Psoas muscle (tissue), 8 donors: ENCODE data around the gene ERGIC2. TPM values are rescaled to one million over a fixed set of nuclear protein-coding genes. Genes with fewer than 3 reads are reported as not detected.

Experiments used
- ATAC-seq, 4 donors: fragments of 200-7000 bp; cut with Tn5 transposase; one replicate each; pipeline ENCODE4 v1.9.1; 2020; ENCODE audit warnings: moderate library complexity in 3 of 4, mild to moderate bottlenecking in 2 of 4
- DNase-seq, 2 donors: peaks; one replicate each; pipeline ENCODE4 v3.0.0-alpha.2; 2020
- H3K27ac ChIP-seq: fragments of 200-600 bp; one replicate; pipeline ENCODE4 v1.8.0; 2022
- H3K27me3 ChIP-seq, 3 donors: fragments of 200-600 bp in 1 of 3; one replicate each; pipeline versions ENCODE4 v1.6.1 to v1.8.0; 2013 to 2022; ENCODE audit warnings: low read length in 2 of 3, mild to moderate bottlenecking in 2 of 3, moderate library complexity in 1 of 3; ENCODE audit not compliant: insufficient read depth in 3 of 3
- H3K36me3 ChIP-seq, 2 donors: fragments of 200-600 bp in 1 of 2; one replicate each; pipeline versions ENCODE4 v1.6.1 to v1.8.0; 2013 to 2022; ENCODE audit warnings: low read depth in 1 of 2, mild to moderate bottlenecking in 1 of 2, moderate library complexity in 1 of 2; ENCODE audit not compliant: insufficient read depth in 1 of 2
- H3K4me1 ChIP-seq: fragments of 200-600 bp; one replicate; pipeline ENCODE4 v1.8.0; 2022
- H3K4me3 ChIP-seq: fragments of 200-600 bp; one replicate; pipeline ENCODE4 v1.8.0; 2022; ENCODE audit warnings: mild to moderate bottlenecking
- H3K9me3 ChIP-seq: fragments of 200-600 bp; one replicate; pipeline ENCODE4 v1.8.0; 2022
- CTCF ChIP-seq: fragments of 200-600 bp; IDR thresholded peaks from one replicate; pipeline ENCODE4 v1.8.0; 2022; ENCODE audit warnings: antibody characterized with exemption
- whole genome bisulfite sequencing, 3 donors: extraction: QIAGEN DNeasy Blood & Tissue Kit; methylation state at CpG; one replicate each; pipeline versions ENCODE4 v1.1.6 to v1.1.7; 2013; 5-methylcytosine and 5-hydroxymethylcytosine counted together
- intact Hi-C, 2 donors: fragments of 100-400 bp; cut with DNase I; formaldehyde crosslinking; loops; one replicate each; pipeline versions ENCODE4 v1.11.0 to v1.14.2; 2022
- long read RNA-seq, 2 donors: library from polyadenylated mRNA; unstranded; transcript quantifications; one replicate each; pipeline ENCODE4 v2.0.0, GENCODE V29; 2021
- polyA plus RNA-seq, 3 donors: library from polyadenylated mRNA; stranded (reverse); fragments of 200-250 nt; gene quantifications; one replicate each; pipeline ENCODE4 v1.2.3, GENCODE V29; 2013
- total RNA-seq, 4 donors: library from RNA; stranded (reverse); fragmentation: NEBNext Ultra II Directional in 2 of 4; extraction: Animal tissue kit (Norgen Biotek cat#: 25700) in 2 of 4; gene quantifications; one replicate each; pipeline versions ENCODE4 v1.2.1 to v1.2.4, GENCODE V29; 2021 to 2023
- donor health status: healthy with polysubstance abuse.
- donor health status: DM: no; HTN: no; CAD: no; lungs with moderate emphysema.
- donor health status: Bipolar disorder and iron deficiency.
- donor health status: healthy.
- donor health status: DM: yes; HTN: yes; CAD: no.
- donor health status: DM: no; HTN: no; CAD: no.
- donor health status: DM: no; HTN: no; CAD: no.
- donor health status: DM: yes; HTN: yes; CAD: no.

Gene ERGIC2
- total RNA-seq (10 to 100 TPM; 40.8 to 73.7 (median 63.9) TPM), polyA plus RNA-seq (10 to 100 TPM; 46.6 to 96.1 (median 92.0) TPM)
- long read RNA-seq, donor 1, full-length matches to known transcripts: 36 of 37 reads
- long read RNA-seq, donor 1, partial matches to known transcripts: 0 of 37 reads
- long read RNA-seq, donor 1, other reads (novel, unspliced or antisense): 1 of 37 reads
- long read RNA-seq, donor 2, full-length matches to known transcripts: 68 of 81 reads
- long read RNA-seq, donor 2, partial matches to known transcripts: 4 of 81 reads
- long read RNA-seq, donor 2, other reads (novel, unspliced or antisense): 9 of 81 reads

- Histone ChIP-seq H3K36me3 (no peaks in the 10 kb centered on the region), H3K4me1 (peaks cover 10% of the 10 kb centered on the region), H3K27ac (peak within 1 kb of the TSS; percentile 87), H3K27me3 (no peaks in the 10 kb centered on the region), H3K4me3 (peak within 1 kb of the TSS; percentile 100), H3K9me3 (no peaks in the 10 kb centered on the region)
- ATAC-seq (peak; percentile 97 to 99 (median 98)), DNase-seq (peak; percentile 89 to 93)
- no peak for TF ChIP-seq CTCF
- intact Hi-C loops: no loop called here
- 0% methylated on average over 55 of the region's 55 CpGs for WGBS, 3 donors
These were observed at the start of gene ERGIC2 for GRCh38 chr12:29380536-29381523. Gene ERGIC2, minus strand, starts transcription at chr12:29381172. Its CDS starts 9,539 bp downstream, at chr12:29371633.

GRCh38 chr12:29430716-29431044 lies 49.7 kb upstream of the ERGIC2 start:
- no peak for ATAC-seq
- H3K4me1 ChIP-seq: no peaks in the 10 kb centered on the region
- no peaks in the 10 kb centered on the region for H3K27me3 ChIP-seq
- no peak for DNase-seq
- H3K9me3 ChIP-seq: no peaks in the 10 kb centered on the region
- intact Hi-C loops: no loop called here
- TF ChIP-seq CTCF: no peak
- H3K36me3 ChIP-seq: no peaks in the 10 kb centered on the region
- 77 to 88% (median 81%) methylated on average over 2 of the region's 2 CpGs for WGBS, 3 donors
- no peak overlapping the region for H3K27ac ChIP-seq
- H3K4me3 ChIP-seq: no peak overlapping the region

- TF ChIP-seq CTCF: no peak
- Histone ChIP-seq H3K9me3 (no peaks in the 10 kb centered on the region), H3K27me3 (no peaks in the 10 kb centered on the region), H3K27ac (no peak overlapping the region), H3K4me3 (no peak overlapping the region), H3K36me3 (no peaks in the 10 kb centered on the region), H3K4me1 (no peaks in the 10 kb centered on the region)
- ATAC-seq: no peak
- WGBS, 3 donors: 34 to 52% (median 40%) methylated on average over 3 of the region's 3 CpGs
- no peak for DNase-seq
- intact Hi-C loops: no loop called here
These were observed 49.2 kb upstream of the ERGIC2 start for GRCh38 chr12:29429999-29430715.

GRCh38 chr12:29428633-29429032 lies 47.7 kb upstream of the ERGIC2 start:
- no peak overlapping the region for H3K4me3 ChIP-seq
- DNase-seq: no peak
- intact Hi-C loops: no loop called here
- H3K36me3 ChIP-seq: no peaks in the 10 kb centered on the region
- no peaks in the 10 kb centered on the region for H3K4me1 ChIP-seq
- H3K27ac ChIP-seq: no peak overlapping the region
- TF ChIP-seq CTCF: no peak
- ATAC-seq: no peak
- H3K27me3 ChIP-seq: no peaks in the 10 kb centered on the region
- H3K9me3 ChIP-seq: no peaks in the 10 kb centered on the region
